CD4-positive, alpha-beta T cell treated with Interleukin-2 at 100 ng/mL for 4 hours (primary cell): ENCODE results near the gene SPIRE1.

Experiments used
- DNase-seq: peaks from one replicate; pipeline ENCODE4 v3.0.0-alpha.2; 2020; ENCODE audit warnings: low spot score

Gene SPIRE1

GRCh38 chr18:12657684-12658425, at the start of gene SPIRE1:
SPIRE1 (minus strand) TSS chr18:12658107; CDS start chr18:12657866, 241 bp downstream.
- peak; percentile 40 for DNase-seq

GRCh38 chr18:12703664-12704063, 45.8 kb upstream of the SPIRE1 start:
- DNase-seq = no peak

- no peak for DNase-seq
Measured at GRCh38 chr18:12703096-12703567, 45.2 kb upstream of the SPIRE1 start.

DNA sequence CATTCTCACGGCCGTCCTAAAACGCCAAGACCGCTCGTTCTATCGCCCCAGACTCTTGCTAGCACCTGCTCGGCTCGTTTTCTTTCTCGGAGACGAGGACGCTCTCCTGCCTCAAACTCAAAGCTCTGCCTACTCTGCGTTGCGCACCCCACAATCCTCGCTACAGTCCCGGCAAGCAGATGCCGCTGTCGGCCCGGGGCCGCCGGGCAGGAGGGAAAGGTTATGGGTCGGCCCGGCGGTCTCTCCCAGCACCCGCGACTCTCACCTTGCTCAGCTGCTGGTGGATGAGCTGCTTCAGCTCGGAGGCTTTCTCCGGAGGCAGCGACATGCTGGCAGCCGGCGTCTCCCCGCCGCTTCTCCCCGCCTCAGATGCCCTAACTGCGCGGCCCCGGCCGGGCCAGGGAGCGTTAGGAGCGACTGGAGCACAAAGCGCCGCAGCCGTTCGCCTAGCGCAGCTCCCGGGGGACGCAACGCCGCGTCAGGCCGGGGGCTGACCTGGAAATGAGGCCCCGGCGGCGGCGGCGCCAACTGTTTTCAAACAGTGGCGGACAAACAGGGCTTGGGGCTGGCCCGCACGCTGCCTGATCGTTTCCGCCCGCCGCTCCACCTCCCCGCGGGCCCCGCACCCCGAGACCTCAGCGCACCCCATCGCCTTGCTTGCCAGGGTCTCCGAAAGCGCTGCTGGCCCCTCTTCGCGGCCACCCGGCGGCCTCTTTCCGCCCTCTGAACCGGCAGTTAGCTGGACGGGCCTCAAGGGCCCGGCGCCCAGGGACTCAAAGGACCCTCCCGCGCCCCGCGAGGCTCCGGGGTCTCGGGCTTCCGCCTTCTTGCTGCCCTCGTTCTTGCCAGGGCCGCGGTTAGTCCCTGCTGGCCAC, 44.6 kb upstream of the SPIRE1 start, which contains the start of the genes CEP76 and PSMG2:
TSS of gene CEP76 (minus strand) at position 503 of the 875 bp plus-strand sequence. CDS start at position 328, 175 bp downstream.
TSS of gene PSMG2 (plus strand) at position 822 of the 875 bp plus-strand sequence. CDS start 66 bp downstream, outside the sequence.
- peak; percentile 83 for DNase-seq

GRCh38 chr18:12701161-12701560, 43.3 kb upstream of the SPIRE1 start:
- DNase-seq = no peak

GRCh38 chr18:12699747-12700146, 41.8 kb upstream of the SPIRE1 start:
- no peak for DNase-seq

- no peak for DNase-seq
Measured at GRCh38 chr18:12694032-12694431, 36.1 kb upstream of the SPIRE1 start.

GRCh38 chr18:12692206-12692605, 34.3 kb upstream of the SPIRE1 start:
- no peak for DNase-seq

DNA sequence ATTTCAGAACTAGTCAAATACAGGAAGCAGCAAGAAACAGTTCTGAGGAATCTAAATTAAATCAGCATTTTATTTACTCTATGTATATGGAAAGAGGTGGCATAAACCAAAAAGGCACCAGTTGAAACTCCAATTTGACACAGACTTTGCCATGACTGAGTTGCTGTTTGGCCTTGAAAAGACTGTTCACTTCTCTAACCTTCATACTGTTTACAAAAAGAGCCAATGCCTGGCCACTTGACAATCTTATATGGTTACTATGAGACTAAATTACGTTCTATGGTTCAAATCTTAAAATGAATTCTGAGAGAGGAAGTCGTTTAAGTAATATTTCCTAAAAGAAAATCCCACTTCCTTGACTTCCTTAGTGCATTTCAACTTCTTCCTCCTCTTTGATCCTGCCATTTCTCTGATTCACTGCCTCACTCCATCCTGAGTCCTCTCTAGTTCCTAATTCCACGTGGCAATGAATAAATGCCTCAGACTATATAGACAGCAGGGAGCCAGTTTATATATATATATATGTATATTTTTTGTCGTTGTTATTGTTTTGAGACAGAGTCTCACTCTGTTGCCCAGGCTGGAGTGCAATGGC, 31.4 kb upstream of the SPIRE1 start:
- no peak for DNase-seq

DNA sequence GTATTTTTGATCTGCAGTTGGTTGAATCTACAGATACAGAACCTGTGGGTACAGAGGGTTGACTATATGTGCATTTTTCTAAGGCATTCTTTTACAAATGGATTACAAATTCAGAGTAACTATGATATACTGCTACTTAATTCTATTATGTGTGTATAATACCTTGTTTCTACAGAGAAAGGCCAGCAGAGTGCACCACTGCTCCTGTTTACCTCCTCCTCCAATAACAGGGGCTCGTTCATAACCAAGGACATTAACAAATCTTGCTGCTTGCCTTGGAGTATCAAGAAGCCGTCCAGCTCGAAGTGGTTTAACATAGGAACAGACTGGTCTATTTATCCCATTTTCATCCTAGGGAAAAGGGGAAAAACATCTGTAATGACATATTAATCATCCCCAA, 28.2 kb upstream of the SPIRE1 start:
- no peak for DNase-seq

DNA sequence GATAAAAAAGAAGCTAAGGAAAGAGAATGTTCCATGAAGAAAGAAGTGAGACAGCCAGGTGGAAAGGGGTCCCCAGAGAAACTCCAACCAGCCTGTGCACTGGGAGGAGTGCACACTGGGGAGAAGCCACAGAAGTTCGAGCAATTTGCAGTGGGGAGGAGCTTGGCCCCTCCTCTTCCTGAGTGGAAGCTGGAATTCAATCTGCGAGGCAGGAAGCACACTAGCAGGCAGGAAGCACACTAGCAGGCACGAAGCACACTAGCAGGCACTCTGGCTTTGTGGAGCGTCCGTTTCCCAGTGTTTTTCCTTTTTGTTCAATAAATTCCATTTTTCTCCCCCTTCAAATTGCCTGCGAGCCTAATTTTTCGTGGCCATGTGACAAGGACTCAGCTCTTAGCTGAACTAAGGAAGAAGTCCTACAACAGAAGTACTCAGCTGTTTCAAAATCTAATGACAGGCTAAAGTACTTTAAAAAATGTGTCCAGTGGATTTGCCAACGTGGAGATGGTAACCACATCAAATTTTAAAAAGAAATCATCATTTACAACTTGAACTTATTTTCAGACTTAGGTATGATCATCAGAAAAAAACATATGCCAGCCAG, 21.4 kb upstream of the SPIRE1 start:
- no peak for DNase-seq

GRCh38 chr18:12668041-12668440, 10.1 kb upstream of the SPIRE1 start:
- DNase-seq = no peak

DNA sequence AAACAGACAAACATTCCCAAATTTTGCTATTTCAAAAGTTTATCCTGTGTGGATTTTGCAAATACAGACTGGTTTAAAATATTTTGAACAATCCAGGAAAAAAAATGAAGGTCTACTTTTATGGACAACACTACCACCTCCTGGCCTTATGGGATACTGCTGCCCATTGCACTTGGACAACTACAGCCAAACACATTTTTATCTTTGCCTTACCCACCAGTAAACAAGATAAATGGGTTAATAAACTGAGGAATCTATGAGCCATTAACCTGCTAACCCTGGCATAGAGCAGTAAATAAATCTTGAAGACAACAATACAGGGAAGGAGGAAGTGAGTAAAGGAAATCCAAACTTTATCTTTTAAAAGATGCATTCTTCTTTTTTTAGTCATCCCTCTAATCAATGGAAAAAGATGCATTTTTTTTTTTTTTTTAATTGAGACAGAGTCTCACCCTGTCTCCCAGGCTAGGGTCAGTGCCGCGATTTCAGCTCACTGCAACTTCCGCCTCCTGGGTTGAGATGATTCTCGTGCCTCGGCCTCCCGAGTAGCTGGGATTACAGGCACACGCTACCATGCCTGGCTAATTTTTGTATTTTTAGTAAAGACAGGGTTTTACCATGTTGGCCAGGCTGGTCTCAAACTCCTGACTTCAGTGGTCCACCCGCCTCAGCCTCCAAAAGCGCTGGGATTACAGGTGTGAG, 2.1 kb upstream of the SPIRE1 start:
- DNase-seq = peak; percentile 50

GRCh38 chr18:12658426-12659138, 675 bp upstream of the SPIRE1 start:
- DNase-seq = no peak

DNA sequence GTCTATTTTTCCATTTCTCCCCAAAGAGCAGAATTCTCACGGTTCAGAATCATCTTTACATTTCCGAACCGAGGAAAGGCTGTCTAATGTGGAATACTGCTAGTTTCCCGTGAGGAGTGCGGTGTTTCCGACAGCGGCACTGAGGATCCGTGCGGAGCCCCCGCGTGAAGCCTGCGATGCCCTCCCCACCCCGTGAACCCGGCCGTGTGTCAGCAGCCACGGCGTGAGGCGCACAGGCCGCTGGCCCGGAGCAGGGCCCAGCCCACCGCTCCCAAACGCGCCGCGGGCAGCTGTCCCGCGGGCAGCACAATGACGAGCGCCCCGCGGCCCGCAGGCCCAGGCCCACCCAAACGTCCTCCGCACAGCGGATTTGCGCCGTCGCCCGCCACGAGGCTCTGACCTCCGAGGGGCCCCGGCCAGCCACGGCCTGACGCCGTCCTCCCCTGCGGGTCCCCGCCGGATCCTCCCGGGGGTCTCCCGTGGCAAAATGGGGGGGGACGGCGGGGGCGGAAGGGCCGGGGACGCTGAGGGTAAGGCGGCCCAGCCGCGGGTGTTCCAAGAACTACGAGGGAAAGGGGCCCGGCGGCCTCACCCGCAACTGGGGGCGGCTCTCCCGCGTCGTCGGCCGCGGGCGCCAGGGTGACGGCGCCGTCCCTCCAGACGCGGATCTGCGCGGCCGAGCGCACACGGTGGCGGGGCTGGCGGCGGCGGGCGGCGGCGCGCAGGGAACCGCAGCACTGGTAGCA, 796 bp downstream of the SPIRE1 start:
- DNase-seq = no peak

DNA sequence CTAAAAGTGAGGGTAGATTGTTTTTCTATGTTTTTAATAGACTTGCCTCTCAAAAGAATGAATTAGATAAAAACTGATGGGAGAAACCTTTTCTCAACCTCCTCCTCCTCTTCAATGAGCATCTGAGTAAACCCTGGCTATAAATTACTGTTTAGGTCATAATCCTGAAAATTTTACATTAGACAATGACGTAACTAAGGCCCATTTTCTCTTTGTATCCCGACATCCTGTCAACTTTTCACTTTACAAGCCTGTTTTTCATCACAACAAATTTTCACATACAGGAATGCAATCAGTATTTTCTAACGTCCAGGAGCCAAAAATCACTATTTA, 1.3 kb downstream of the SPIRE1 start:
- DNase-seq = no peak

- no peak for DNase-seq
Measured at GRCh38 chr18:12654971-12655370, 2.9 kb downstream of the SPIRE1 start.

DNA sequence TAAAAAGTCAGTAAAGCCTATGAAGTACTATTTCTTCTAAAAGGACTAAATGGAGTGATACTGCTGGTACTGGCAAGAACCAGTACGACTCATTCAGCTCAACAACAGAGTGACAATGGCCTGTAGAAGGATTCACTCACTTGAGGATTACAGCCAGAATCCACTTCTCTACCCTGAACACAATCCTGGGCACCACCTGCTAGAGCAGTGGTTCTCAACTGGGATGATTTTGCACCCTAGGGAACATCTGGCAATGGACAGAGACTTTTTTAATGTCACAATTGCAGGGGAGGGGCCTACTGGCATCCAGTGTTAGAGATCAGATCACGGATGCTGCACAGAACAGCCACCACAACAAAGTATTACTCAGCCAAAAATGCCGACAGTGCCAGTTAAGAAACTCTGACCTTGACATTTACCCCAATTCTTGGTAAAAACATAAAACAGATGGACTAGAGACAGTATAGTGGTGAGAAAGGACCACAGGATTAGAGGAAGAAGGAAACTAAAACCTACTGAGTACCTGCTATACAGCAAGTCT, 5.0 kb downstream of the SPIRE1 start:
- DNase-seq = no peak

DNA sequence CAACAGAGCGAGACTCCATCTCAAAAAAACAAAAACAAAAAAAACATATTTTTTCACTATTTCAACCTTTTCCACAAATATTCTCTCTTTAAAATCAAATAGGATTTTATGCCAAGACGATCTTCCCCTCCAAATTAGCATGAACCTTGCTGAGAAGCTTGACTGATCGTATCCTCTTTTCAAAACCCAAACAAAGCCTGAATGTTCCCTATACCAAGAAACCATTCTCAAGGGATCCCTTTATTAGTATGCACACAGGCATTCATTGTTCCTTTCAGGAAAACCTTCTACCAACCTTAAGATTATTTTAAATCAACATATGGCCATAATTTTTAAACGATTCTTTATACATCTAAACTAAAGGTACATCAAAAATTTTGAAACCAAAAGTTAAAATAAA, 6.3 kb downstream of the SPIRE1 start:
- no peak for DNase-seq

GRCh38 chr18:12647773-12648172, 10.1 kb downstream of the SPIRE1 start:
- DNase-seq = no peak
